Activated CD4-positive, alpha-beta T cell treated with anti-CD3 and anti-CD28 coated beads, Interleukin-2, amount 10 ng/mL, durations not matched to agents 24 days and 14 days (primary cell): ENCODE data around the gene LRRC4C. TPM values are rescaled to one million over a fixed set of nuclear protein-coding genes. Genes with fewer than 3 reads are reported as not detected.
"Not testable (repeated sequence)": the region's sequence is repeated elsewhere in the genome, so short reads cannot be mapped to it uniquely, and the experiment has no call there.

Experiments used
- DNase-seq: peaks from one replicate; pipeline ENCODE4 v3.0.0; 2022
- H3K27ac Mint-ChIP-seq: one replicate; pipeline ENCODE4 v1.8.0; 2022; ENCODE audit warnings: mild to moderate bottlenecking, mixed read lengths
- H3K27me3 Mint-ChIP-seq: one replicate; pipeline ENCODE4 v1.8.0; 2022; ENCODE audit warnings: mixed read lengths
- H3K36me3 Mint-ChIP-seq: one replicate; pipeline ENCODE4 v1.8.0; 2022; ENCODE audit warnings: low read depth, mild to moderate bottlenecking, mixed read lengths
- H3K4me1 Mint-ChIP-seq: one replicate; pipeline ENCODE4 v1.8.0; 2021; ENCODE audit warnings: mixed read lengths
- H3K4me3 Mint-ChIP-seq: one replicate; pipeline ENCODE4 v1.8.0; 2022; ENCODE audit warnings: mild to moderate bottlenecking, moderate library complexity, mixed read lengths
- H3K9me3 Mint-ChIP-seq: one replicate; pipeline ENCODE4 v1.8.0; 2021; ENCODE audit warnings: mixed read lengths
- intact Hi-C: fragments of 100-400 bp; cut with micrococcal nuclease; formaldehyde crosslinking; loops from one replicate; pipeline ENCODE4 v1.15.1; 2023
- total RNA-seq: library from RNA; stranded (reverse); gene quantifications from 2 replicates; pipeline ENCODE4 v1.2.3, GENCODE V29; 2022

Gene LRRC4C
- total RNA-seq, 1 donor from 2014 or later: not detected

GRCh38 chr11:40190294-40190693 is 1269.2 kb downstream of the LRRC4C start:
- intact Hi-C loops: no loop called here
- DNase-seq: no peak
- Mint-ChIP-seq H3K9me3 (peaks cover 2% of the 10 kb centered on the region), H3K4me3 (no peak overlapping the region), H3K27me3 (no peaks in the 10 kb centered on the region), H3K27ac (no peak overlapping the region), H3K4me1 (no peaks in the 10 kb centered on the region), H3K36me3 (no peaks in the 10 kb centered on the region)

- Mint-ChIP-seq H3K4me3 (no peak overlapping the region), H3K36me3 (no peaks in the 10 kb centered on the region), H3K27me3 (no peaks in the 10 kb centered on the region), H3K27ac (no peak overlapping the region), H3K9me3 (peaks cover 6% of the 10 kb centered on the region), H3K4me1 (no peaks in the 10 kb centered on the region)
- DNase-seq: no peak
- intact Hi-C loops: no loop called here
These were observed 1270.6 kb downstream of the LRRC4C start for GRCh38 chr11:40188848-40189247.

- DNase-seq: no peak
- H3K27me3 Mint-ChIP-seq: no peaks in the 10 kb centered on the region
- H3K4me1 Mint-ChIP-seq: no peaks in the 10 kb centered on the region
- peaks cover 6% of the 10 kb centered on the region for H3K9me3 Mint-ChIP-seq
- intact Hi-C loops: no loop called here
- no peaks in the 10 kb centered on the region for H3K36me3 Mint-ChIP-seq
- no peak overlapping the region for H3K4me3 Mint-ChIP-seq
- H3K27ac Mint-ChIP-seq: no peak overlapping the region
These were observed 1272.2 kb downstream of the LRRC4C start for GRCh38 chr11:40187295-40187694.

GRCh38 chr11:40186437-40187263 is 1272.8 kb downstream of the LRRC4C start:
- Mint-ChIP-seq H3K4me1 (no peaks in the 10 kb centered on the region), H3K4me3 (no peak overlapping the region), H3K36me3 (no peaks in the 10 kb centered on the region), H3K9me3 (peaks cover 4% of the 10 kb centered on the region), H3K27ac (no peak overlapping the region), H3K27me3 (no peaks in the 10 kb centered on the region)
- intact Hi-C loops: no loop called here
- DNase-seq: no peak

- Mint-ChIP-seq H3K36me3 (no peaks in the 10 kb centered on the region), H3K27me3 (no peaks in the 10 kb centered on the region), H3K9me3 (peaks cover 4% of the 10 kb centered on the region), H3K4me1 (no peaks in the 10 kb centered on the region), H3K27ac (no peak overlapping the region), H3K4me3 (no peak overlapping the region)
- no peak for DNase-seq
- intact Hi-C loops: no loop called here
These were observed 1273.7 kb downstream of the LRRC4C start for GRCh38 chr11:40185793-40186192.

- no peaks in the 10 kb centered on the region for H3K27me3 Mint-ChIP-seq
These were observed 1276.1 kb downstream of the LRRC4C start for GRCh38 chr11:40183073-40184064.

GRCh38 chr11:40179541-40179940 is 1279.9 kb downstream of the LRRC4C start:
- intact Hi-C loops: no loop called here
- Mint-ChIP-seq H3K27me3 (no peaks in the 10 kb centered on the region), H3K4me1 (no peaks in the 10 kb centered on the region), H3K4me3 (no peak overlapping the region), H3K36me3 (no peaks in the 10 kb centered on the region), H3K27ac (no peak overlapping the region), H3K9me3 (peaks cover 7% of the 10 kb centered on the region)
- DNase-seq: no peak

More at GRCh38 chr11:40183073-40184064, 1276.1 kb downstream of the LRRC4C start:
- H3K4me1 Mint-ChIP-seq: no peaks in the 10 kb centered on the region
- intact Hi-C loops: no loop called here
- no peak for DNase-seq
- H3K36me3 Mint-ChIP-seq: no peaks in the 10 kb centered on the region
- H3K27ac Mint-ChIP-seq: no peak overlapping the region
- H3K9me3 Mint-ChIP-seq: peaks cover 4% of the 10 kb centered on the region
- H3K4me3 Mint-ChIP-seq: no peak overlapping the region

GRCh38 chr11:40178470-40178869 is 1281.0 kb downstream of the LRRC4C start:
- intact Hi-C loops: no loop called here
- H3K4me3 Mint-ChIP-seq: no peak overlapping the region
- peaks cover 9% of the 10 kb centered on the region for H3K9me3 Mint-ChIP-seq
- H3K4me1 Mint-ChIP-seq: no peaks in the 10 kb centered on the region
- H3K27me3 Mint-ChIP-seq: no peaks in the 10 kb centered on the region
- no peak for DNase-seq
- no peaks in the 10 kb centered on the region for H3K36me3 Mint-ChIP-seq
- H3K27ac Mint-ChIP-seq: no peak overlapping the region

GRCh38 chr11:40175980-40176379 is 1283.5 kb downstream of the LRRC4C start:
- H3K27ac Mint-ChIP-seq: no peak overlapping the region
- H3K9me3 Mint-ChIP-seq: peaks cover 9% of the 10 kb centered on the region
- H3K4me1 Mint-ChIP-seq: no peaks in the 10 kb centered on the region
- no peaks in the 10 kb centered on the region for H3K27me3 Mint-ChIP-seq
- H3K4me3 Mint-ChIP-seq: no peak overlapping the region
- intact Hi-C loops: no loop called here
- H3K36me3 Mint-ChIP-seq: no peaks in the 10 kb centered on the region
- no peak for DNase-seq

- Mint-ChIP-seq H3K4me1 (no peaks in the 10 kb centered on the region), H3K9me3 (peaks cover 11% of the 10 kb centered on the region), H3K36me3 (no peaks in the 10 kb centered on the region), H3K27me3 (no peaks in the 10 kb centered on the region), H3K4me3 (no peak overlapping the region), H3K27ac (no peak overlapping the region)
- intact Hi-C loops: no loop called here
- DNase-seq: no peak
These were observed 1289.4 kb downstream of the LRRC4C start for GRCh38 chr11:40170078-40170477.

- Mint-ChIP-seq H3K4me3 (no peak overlapping the region), H3K36me3 (no peaks in the 10 kb centered on the region), H3K27me3 (no peaks in the 10 kb centered on the region), H3K4me1 (no peaks in the 10 kb centered on the region), H3K27ac (no peak overlapping the region), H3K9me3 (peaks cover 7% of the 10 kb centered on the region)
- DNase-seq: no peak
- intact Hi-C loops: no loop called here
These were observed 1291.0 kb downstream of the LRRC4C start for GRCh38 chr11:40168414-40168813.

- H3K27ac Mint-ChIP-seq, H3K9me3 Mint-ChIP-seq, H3K4me3 Mint-ChIP-seq, H3K27me3 Mint-ChIP-seq, H3K36me3 Mint-ChIP-seq, DNase-seq, intact Hi-C loops, H3K4me1 Mint-ChIP-seq: not testable (repeated sequence)
These were observed 1291.6 kb downstream of the LRRC4C start for GRCh38 chr11:40167805-40168204.

GRCh38 chr11:40166892-40167291 is 1292.6 kb downstream of the LRRC4C start:
- intact Hi-C loops: no loop called here
- DNase-seq: no peak
- Mint-ChIP-seq H3K27ac (no peak overlapping the region), H3K36me3 (no peaks in the 10 kb centered on the region), H3K4me3 (no peak overlapping the region), H3K9me3 (peaks cover 10% of the 10 kb centered on the region), H3K4me1 (no peaks in the 10 kb centered on the region), H3K27me3 (no peaks in the 10 kb centered on the region)
